Stromal cell of bone marrow (primary cell): ENCODE measurements around the gene OPTN.
"Not testable (repeated sequence)": the region's sequence is repeated elsewhere in the genome, so short reads cannot be mapped to it uniquely, and the experiment has no call there.

ENCODE experiments used
- DNase-seq: peaks from one replicate; pipeline ENCODE4 v3.0.0-alpha.2; 2012; ENCODE audit warnings: low read depth

The OPTN gene

DNA sequence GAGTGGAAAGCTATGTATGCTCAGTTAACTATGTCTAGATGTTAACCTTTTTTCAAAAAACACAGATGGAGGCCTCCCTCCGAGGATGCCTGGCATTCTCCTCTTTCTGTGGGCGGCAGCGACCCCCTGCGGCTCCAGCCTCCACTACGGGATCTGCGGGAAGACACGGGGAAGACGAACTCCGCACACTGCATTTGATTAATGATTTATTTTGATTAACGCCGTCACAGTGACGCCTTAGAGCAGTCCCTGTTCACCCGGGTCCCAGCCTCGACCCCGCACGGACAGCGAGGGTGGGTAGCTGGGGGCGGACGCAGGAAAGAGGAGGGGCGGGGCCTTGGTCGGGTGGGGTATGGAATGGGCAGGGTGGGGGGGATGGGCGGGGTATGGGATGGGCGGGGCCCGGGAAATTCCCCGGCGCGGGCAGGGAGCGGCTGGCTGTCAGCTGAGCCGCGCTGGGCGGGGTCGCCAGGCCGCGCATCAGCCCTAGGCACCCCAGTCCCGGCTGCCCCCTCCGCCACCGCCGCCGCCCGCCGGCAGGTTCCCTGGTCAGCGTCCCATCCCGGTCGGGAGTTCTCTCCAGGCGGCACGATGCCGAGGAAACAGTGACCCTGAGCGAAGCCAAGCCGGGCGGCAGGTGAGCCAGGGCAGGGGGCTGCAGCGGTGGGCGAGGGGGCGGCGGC lies at the start of gene OPTN:
Gene OPTN (plus strand): TSS at position 498 of the 683 bp plus-strand sequence. CDS start 8,960 bp downstream, outside the sequence.
- DNase-seq = peak; percentile 74

DNA sequence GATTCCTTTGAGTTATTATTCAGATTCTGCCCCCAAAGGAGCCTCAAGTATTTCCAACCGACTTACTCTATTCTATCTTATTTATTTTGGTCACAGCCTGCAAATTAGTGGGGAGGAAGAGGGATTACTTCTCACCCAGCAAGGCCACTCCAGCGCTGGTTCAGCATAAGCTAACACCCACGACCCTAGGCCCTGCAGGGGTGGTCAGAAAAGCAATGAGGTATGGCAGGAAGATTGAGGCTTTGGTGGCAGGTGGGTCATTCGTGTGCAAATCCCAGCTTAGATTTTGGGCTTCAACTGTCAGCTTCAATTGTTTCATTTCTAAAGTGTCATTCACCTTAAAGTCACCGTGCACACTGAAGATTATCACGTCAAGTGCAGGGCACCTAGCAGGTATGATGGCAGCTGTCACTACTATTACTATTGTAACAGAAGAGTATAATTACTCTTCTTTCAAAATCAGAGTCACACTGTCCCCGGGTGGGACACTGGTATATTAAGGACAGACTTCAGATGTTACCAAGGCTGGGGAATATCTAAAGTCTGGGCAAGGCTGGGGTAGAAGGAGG lies 48.8 kb upstream of the OPTN start:
- no peak for DNase-seq

DNA sequence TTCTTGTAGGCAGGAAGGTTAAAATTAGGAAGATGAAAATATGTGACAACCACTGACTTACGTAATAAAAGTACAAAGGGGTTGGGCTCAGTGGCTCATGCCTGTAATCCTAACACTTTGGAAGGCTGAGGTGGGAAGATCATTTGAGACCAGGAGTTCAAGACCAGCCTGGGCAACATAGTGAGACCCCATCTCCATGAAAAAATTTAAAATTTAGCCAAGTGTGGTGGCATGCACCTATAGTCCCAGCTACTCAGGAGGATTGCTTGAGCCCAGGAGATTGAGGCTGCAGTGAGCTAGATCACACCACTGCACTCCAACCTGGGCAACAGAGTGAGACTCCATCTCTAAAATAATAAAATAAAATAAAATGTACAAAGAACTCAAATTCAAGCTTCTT lies 46.8 kb upstream of the OPTN start:
- DNase-seq = not testable (repeated sequence)

DNA sequence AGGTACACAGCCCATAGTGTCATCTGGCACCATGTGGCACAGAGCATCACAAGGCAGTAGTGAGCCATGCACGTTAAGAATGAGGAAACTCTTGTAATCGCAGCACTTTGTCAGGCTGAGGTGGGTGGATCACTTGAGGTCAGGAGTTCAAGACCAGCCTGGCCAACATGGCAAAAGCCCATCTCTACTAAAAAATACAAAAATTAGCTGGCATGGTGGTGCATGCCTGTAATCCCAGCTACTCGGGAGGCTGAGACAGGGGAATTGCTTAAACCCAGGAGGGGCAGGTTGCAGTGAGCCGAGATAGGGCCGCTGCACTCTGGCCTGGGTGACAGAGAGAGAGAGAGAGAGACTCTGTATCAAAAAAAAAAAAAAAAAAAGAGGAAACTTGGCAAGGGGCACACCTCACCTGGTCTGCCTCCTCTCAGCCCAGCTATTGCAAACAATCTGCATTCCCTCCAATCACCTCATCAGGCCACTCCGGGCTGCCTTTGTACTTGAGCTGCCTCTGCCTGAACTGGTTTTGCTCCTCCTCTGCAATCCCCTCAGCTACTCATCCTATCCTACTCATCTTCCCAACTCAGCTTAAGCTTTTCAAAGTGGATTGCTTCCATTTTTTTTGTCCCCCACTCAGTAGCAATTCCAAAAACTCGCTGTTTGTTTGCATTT lies 46.0 kb upstream of the OPTN start:
- no peak for DNase-seq

DNA sequence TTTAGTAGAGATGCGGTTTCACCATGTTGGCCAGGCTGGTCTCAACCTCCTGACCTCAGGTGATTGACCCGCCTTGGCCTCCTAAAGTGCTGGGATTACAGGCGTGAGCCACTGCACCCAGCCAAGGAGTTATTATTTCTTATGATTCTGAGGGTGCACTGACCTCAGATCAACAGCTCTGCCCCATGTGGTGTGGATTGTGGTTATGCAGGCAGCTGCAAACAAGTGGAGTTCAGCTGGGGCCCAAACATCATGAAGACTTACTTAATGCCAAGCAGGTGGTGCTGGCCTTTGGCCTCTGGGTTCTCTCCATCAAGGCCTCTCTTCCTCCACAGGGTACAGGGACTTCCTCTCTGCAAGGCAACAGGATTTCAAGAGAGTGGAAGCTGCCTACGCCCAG lies 45.1 kb upstream of the OPTN start:
- DNase-seq = no peak

DNA sequence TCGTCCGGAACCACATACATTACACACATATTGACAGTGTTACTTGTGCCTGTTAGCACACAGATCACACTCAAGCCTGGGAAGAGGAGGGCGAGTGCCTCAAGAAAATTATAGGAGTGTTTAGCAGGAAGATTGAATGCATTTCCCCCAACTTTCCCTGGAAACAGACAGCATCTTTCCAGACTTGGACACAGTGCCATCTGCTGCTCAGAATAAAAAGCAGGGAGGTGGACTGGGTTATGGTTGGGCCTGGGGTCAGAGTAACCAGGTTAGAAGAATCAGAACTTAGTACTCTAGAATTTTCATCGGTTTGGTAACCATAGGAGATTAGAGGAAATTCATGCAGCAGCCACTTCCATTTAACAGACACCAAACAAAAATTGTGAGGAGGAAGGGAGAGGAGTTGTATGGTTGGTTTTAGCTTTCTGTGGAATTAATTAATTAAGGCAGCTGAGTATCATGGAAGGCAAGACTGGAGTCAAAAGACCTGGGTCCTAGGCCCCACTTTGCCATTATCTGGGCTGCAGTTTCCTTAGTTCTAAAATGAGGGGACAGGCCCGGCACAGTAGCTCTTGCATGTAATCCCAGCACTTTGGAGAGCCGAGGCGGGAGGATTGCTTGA lies 43.4 kb upstream of the OPTN start:
- no peak for DNase-seq

DNA sequence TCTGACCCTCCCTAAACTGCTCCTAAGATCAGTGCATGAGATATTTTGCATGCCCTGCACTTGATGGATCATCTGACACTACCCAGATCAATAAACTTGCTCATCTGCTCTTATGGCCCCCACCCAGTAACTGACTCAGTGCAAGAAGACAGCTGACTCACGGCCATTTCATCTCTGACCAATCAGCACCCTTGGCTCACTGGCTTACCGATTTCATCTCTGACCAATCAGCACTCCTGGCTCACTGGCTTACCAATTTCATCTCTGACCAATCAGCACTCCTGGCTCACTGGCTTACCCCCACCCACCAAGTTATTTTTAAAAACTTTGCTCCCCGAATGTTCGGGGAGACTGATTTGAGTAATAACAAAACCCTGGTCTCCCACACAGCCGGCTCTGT lies 37.2 kb upstream of the OPTN start:
- no peak for DNase-seq

DNA sequence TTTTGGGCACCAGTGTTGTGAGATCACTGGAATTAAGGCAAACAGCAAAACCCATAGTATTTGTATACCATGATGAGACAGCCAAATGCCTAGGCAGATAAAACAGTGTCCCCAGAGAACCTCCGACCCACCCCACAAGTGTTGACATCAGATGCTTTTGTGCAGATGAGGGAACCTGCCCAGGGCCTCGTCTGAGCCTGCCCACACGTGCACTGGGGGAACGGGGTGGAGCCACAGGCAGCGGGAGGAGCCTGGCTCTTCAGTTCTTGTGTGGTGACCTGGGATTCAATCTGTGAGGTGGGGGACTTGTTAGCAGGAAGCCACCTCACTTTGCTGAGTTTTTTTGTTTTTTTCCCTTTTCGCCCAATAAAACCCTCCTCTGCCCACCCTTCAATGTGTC lies 33.4 kb upstream of the OPTN start:
- no peak for DNase-seq

DNA sequence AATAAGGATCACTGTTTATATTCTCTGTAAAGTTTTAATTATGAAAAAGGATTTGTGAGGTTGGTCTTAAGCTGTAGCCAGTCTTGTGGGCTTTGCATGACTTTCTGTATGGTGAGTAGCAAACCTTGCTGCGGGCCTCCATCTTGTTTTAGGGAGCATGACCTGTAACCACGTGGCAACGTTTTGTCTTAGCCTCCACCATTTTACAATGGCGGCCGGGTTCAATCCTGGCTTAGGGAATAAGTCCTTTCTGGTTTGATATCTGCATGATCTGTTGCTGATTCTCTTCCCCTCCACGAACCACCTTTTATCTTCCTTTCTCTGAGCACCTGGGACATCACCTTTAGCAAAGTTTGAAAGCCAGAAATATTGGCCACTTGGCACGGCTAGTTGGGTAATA lies 32.5 kb upstream of the OPTN start:
- DNase-seq = no peak

DNA sequence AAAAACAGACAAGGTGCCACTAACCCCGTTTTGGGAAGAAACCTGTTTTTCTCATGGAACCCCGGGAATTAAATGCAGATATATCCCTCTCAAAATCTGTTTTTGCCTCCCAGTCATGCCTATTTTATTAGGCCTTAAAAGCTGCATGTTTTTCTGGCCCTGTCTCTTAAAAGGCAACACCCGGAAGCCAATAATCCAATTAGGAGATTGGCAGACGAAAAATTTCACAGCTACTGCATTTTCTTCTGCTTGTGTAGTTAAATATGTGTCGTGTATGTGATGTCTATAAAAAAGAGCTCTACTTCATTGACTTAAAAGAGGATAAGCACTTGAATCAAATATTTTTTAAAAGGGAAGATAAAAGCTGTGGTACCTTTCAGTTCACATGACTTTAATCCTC lies 31.9 kb upstream of the OPTN start:
- no peak for DNase-seq

DNA sequence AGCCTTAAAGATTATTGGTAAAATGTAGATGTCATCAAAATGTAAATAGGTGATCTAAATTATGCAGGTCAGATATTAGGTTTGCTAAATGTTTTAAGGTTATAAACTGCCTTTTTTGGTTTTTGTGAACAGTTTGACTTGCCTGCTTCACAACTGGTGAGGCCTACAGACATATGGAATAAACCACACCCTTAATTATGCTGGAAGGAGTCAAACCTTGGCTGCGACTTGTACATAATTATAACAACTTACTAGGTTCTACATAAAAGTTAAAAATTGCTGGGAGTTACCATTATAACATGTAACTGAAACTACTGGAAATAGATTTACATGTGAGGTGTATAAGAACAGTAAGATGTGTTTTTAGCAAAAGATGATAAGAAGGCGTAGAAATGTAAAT lies 31.5 kb upstream of the OPTN start:
- DNase-seq = no peak

DNA sequence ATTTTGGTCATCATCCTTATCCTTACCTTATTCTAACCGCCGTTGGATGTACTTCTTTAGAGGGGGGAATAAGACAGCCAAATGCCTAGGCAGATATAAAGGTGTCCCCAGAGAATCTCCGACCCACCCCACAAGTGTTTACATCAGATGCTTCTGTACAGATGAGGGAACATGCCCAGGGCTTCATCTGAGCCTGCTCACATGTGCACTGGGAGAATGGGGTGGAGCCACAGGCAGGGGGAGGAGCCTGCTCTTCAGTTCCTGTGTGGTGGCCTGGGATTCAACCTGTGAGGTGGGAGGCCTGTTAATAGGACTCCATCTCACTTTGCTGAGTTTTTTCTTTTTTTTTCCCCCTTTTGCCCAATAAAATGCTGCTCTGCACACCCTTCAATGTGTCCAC lies 27.6 kb upstream of the OPTN start:
- DNase-seq = no peak

DNA sequence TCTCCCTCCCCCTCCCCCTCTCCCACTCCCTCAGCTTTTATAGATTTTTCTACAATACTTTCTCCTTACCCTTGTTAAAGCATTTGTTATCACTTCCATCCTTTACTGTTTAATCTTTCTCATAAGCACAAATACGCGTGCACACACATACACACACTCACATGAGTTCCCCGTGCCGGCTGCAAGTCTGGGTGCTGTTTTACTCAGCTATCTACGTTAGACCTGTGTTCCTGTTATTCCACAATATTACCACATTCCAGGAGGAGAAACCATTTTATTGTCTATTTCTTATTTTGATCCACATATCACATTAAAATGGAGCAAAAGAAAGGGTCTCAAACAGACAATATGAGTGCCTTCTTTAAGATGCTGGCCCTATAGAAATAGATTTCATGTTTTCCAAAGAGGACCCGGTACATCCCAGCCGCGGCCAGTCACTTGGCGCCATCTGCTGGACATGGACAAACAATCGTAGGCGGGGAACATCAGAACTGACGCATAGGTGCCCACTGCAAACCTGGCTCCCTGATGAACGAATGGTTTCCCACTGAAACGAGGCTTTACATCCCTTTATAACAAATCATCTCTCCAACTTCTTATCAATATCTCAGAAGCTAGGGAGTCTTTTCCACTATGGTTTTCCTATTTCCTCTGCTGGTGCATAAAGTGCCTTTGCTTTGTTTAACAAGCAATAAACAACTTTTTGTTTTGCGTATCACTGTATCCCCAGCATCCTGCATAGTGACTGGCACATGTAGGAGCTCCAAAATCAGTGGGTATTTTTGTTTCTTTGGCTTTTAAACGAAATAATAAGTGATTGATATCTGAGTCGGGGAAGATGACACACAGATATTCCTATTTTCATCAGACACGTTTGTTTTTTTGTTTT lies 25.2 kb upstream of the OPTN start:
- peak; percentile 34 for DNase-seq

DNA sequence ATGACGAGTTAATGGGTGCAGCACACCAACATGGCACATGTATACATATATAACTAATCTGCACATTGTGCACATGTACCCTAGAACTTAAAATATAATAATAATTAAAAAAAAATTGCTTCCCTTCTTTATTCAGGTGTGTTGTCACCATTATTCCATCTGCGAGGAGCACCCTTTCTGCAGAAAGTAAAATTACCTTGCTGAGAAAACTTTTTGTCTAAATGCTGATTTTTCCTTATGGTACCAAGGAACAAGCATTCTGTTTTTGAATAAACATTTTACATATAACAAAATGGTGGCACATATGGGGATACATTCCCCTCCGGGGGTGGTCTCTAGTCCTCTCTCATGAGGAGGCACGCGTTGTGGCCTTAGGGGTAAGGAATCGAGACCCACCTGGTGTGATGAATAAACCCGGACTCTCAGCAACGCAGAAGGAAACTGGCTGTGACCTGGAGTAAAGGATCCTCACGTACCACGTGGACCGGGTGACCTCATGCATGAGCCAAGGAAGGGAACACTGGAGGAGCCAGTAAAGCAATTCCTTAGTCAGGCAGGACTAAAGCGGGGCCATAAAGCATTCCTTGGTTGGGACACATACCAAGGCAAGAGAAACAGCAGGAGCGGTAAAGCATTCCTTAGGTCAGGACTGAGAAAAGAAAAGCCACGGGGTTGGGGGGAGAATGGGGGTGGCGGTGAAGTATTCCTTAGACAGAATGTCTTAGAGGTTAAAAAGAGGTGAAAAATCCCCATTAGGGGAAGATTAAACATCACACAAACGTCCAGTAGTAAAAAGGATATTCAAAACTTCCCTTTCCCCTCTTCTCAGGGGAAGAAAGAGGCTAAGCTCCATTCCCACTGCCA lies 20.8 kb upstream of the OPTN start:
- no peak for DNase-seq

DNA sequence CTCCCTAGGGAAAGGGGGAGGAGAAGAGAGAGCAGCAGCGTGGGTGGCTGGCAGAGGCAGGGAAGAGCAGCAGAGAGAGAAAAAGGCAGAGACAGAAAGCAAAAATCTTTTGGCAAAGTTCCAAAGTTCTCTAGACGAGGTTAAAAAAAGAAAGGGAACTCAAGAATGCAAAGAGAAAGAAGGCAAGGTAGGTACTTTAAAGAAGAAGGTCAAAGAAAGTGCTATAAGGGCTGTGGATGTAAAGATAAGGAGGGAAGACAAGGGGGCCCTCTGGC lies 20.2 kb upstream of the OPTN start:
- no peak for DNase-seq

DNA sequence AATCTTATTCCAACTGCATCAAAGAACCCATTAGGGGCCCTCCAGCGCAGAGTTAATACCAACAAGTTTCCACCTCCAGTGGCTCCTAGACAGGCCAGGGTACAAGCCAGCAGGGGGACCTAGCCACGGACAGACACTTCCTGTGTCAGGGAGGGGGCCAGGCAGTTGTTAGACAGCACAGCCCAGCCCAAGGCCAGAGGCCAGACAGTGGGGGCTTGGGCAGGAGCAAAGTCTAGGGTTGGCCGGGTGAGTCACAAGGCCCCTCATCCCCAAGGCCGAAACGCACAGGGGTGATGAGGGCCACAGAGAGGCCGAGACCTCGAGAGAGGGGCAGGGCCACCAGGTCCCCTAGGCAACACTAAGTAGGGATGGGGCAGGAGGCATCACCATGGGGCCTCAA lies 19.3 kb upstream of the OPTN start:
- no peak for DNase-seq

DNA sequence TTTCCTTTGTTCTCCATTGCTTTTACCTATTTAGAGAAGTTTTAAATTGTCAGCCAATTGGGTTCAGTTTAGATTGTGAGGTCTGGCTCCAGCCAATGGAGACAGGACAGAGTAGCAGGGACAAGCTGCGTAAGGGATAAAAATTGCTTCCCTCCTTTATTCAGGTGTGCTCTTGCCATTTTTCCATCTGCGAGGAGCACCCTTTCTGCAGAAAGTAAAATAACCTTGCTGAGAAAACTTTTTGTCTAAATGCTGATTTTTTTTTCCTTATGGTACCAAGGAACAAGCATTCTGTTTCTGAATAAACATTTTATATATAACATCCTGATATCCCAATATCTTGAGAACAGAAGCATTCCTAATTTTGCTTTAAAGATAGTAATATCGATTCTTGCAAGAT lies 16.3 kb upstream of the OPTN start:
- DNase-seq = not testable (repeated sequence)

DNA sequence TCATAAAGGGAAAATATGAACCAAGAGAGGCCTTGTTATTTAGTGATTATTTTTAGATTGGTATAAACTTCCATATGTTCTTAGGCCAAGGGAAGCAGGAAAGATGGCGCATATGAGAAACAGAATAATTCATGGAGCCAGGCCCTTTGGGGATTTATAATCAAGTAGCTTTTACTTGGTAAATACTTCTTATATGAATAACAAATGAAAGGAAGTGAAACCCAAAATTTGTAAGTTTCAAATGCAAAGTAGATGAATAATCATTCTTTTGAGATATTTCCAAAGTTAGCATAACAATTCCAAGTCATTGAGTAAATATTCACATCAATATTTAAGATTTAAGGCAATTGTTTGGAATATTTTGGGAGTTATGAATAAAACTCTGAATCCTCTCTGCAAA lies 13.9 kb upstream of the OPTN start:
- DNase-seq = no peak

DNA sequence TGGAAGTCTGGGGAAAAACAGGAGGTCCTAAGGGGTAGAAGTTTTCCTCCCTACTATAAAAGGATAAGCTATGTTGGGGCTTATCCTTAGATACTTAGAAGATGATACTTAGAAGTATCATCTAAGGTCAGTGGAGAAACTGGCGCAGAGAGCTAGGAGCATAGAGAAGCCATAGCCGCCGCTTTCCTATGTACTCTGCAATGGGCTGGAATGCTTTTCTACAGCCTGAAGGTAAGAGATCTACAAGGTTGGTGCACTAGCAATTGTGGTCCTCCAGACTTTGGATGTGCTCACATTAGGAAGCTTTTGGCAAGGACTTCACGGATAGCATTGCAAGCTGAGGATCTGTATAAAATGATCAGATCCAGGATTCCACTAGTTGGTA lies 12.4 kb upstream of the OPTN start:
- DNase-seq = no peak

DNA sequence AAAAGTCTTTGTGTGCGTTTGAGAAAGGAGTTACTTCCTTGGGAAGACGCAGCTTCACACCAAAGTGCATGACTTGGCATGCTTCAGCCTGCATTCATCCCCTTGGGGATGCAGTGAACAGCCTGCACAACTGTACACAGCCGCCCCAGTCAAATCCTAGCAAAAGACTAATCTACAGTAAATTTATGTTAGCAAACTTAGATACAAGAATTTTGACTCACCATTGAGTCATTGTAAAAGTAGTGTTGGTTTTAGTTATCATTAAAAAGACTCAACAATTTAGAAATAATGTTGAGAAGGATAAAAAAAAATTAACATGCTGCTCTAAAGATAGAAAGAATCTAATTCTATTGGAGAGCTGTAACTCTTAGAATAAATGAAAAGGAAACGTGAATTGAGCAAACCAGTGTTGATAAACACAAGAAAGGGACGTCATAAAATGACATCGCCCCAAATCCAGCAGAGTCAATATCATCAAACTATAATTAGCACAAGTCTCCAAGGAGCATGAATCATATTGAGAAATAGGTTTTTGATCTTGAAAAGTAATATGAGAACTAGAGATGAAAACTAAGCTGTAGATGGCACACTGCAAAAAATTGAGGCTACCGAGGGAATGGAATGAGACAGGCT lies 11.9 kb upstream of the OPTN start:
- DNase-seq = peak; percentile 93

DNA sequence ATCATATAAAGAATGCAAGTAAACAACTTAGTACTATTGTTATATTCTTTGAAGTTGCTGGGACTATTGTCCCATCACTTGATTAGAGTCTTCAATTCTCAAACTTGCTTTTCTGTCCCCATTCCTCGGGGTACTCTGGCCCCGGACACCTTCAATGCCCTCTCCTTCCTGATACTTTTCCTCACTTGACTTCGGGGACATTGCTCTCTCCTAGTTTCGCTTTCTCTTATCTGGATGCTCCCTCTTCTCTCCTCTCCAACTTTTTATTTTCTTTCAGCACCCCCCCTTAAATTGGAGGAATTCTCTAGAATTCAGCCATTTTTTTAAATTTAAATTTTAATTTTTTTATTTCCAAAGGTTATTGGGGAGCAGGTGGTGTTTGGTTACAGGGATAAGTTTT lies 10.6 kb upstream of the OPTN start:
- no peak for DNase-seq
